ENCODE measurements around the gene FLG2.

DNA sequence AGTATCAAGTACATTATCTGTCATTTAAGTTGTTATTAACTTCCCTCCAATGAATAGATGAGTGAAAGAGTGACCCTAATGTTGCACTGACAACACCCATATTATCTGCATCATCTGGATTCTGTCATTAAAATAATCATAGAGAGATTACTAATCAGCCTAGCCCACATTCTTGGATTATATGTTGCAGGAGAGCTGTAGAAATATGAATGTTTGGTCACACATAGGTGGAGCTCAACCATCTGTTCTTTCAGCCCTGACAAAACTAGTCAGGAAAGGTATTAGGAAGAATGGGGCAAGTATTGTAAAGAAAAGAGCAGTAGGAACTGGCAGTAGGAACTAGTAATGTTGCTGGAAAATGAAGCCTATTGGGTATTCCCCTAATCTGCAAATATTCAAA is 15.4 kb downstream of the FLG2 start:
- TF ChIP-seq, protein P1, sequence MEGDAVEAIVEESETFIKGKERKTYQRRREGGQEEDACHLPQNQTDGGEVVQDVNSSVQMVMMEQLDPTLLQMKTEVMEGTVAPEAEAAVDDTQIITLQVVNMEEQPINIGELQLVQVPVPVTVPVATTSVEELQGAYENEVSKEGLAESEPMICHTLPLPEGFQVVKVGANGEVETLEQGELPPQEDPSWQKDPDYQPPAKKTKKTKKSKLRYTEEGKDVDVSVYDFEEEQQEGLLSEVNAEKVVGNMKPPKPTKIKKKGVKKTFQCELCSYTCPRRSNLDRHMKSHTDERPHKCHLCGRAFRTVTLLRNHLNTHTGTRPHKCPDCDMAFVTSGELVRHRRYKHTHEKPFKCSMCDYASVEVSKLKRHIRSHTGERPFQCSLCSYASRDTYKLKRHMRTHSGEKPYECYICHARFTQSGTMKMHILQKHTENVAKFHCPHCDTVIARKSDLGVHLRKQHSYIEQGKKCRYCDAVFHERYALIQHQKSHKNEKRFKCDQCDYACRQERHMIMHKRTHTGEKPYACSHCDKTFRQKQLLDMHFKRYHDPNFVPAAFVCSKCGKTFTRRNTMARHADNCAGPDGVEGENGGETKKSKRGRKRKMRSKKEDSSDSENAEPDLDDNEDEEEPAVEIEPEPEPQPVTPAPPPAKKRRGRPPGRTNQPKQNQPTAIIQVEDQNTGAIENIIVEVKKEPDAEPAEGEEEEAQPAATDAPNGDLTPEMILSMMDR (IDR thresholded peaks at IDR 0.05) = no peak
- TF ChIP-seq EP300 (IDR thresholded peaks at IDR 0.05) = no peak
